ENCODE measurements around the gene LMF1. TPM values are rescaled to one million over a fixed set of nuclear protein-coding genes. Genes with fewer than 3 reads are reported as not detected.

Gene LMF1
- total and polyA plus RNA-seq, 2 of the 8 experiments (the other 6 are each of a cell fraction or from before 2014, with no cell fraction given): 3.5 to 9.1 TPM

- Histone ChIP-seq H4K91ac (replicated peaks; ENCODE audit: insufficient read length, low read length) (no peak overlapping the region), H3K4ac (replicated peaks; ENCODE audit: insufficient read length, low read depth, low read length) (no peak overlapping the region), H3K36me3 (ENCODE audit: control insufficient read depth in 2 of 4, insufficient read depth in 4 of 4, low read length in 3 of 4) (no peaks in the 10 kb centered on the region), H3K14ac (ENCODE audit: insufficient read length) (no peak overlapping the region), H3K56ac (replicated peaks; ENCODE audit: insufficient read length, low read depth, low read length) (no peak overlapping the region), H3K4me3 (ENCODE audit: extremely low read depth in 1 of 4, insufficient read depth in 2 of 4, low read depth in 3 of 4, low read length in 4 of 4) (no peak overlapping the region), H3K4me1 (replicated peaks in 1 of 4; ENCODE audit: control insufficient read depth in 3 of 4, insufficient read depth in 4 of 4, low read length in 3 of 4) (no peaks in the 10 kb centered on the region; a peak in 1 of 7 replicates), H2AFZ (ENCODE audit: low read length) (no peak overlapping the region), H3K79me1 (ENCODE audit: low read depth, low read length) (peaks cover 2% of the 10 kb centered on the region; the same call in 1 of the 2 replicates), H3K18ac (ENCODE audit: extremely low read depth, low read length) (no peak overlapping the region), H4K5ac (ENCODE audit: insufficient read length, low read depth, low read length) (no peak overlapping the region), H3K4me2 (ENCODE audit: insufficient read depth in 1 of 2, low read depth in 2 of 2, low read length in 2 of 2) (no peak overlapping the region), H3K23ac (ENCODE audit: insufficient read length) (no peak overlapping the region), H3K27ac (ENCODE audit: low read depth, low read length) (no peak overlapping the region), H2BK12ac (ENCODE audit: low read depth, low read length) (no peak overlapping the region), H3K9me3 (ENCODE audit: insufficient read depth in 2 of 2, low read depth in 1 of 2, low read length in 1 of 2) (peaks cover 24 to 74% of the 10 kb centered on the region in 2 experiments), H4K8ac (ENCODE audit: extremely low read depth, insufficient read depth, low read length) (no peak overlapping the region), H2BK20ac (ENCODE audit: low read length) (no peak overlapping the region), H2BK120ac (replicated peaks; ENCODE audit: low read depth, low read length) (no peak overlapping the region), H3K23me2 (ENCODE audit: low read depth, low read length) (no peaks in the 10 kb centered on the region), H2BK15ac (ENCODE audit: low read length) (no peak overlapping the region), H2BK5ac (ENCODE audit: low read depth, low read length) (no peak overlapping the region), H2AK5ac (ENCODE audit: low read depth, low read length) (no peak overlapping the region), H3K79me2 (ENCODE audit: control insufficient read depth in 1 of 2, insufficient read depth in 2 of 2, low read length in 2 of 2) (no peaks in the 10 kb centered on the region), H3K9ac (replicated peaks in 1 of 4; ENCODE audit: extremely low read depth in 1 of 4, low read depth in 3 of 4, low read length in 3 of 4) (no peak overlapping the region), H4K20me1 (replicated peaks in 1 of 2; ENCODE audit: control insufficient read depth in 1 of 2, insufficient read depth in 2 of 2, low read length in 2 of 2) (no peaks in the 10 kb centered on the region), H3K27me3 (replicated peaks in 1 of 4; ENCODE audit: control insufficient read depth in 3 of 4, extremely low read depth in 1 of 4, insufficient read depth in 3 of 4, low read length in 3 of 4) (no peaks in the 10 kb centered on the region)
- DNase-seq (ENCODE audit: low read depth in 1 of 2, low spot score in 2 of 2) (no peak), FAIRE-seq (no peak)
- 89% methylated on average over 23 of the region's 23 CpGs; no CpG with 5 or more reads in 1 of the 2 experiments for WGBS, 2 experiments (ENCODE audit: extremely low coverage in 1 of 2, insufficient coverage in 1 of 2, insufficient read length in 1 of 2, insufficient replicate concordance in 2 of 2, low coverage in 1 of 2, low lambda C conversion rate in 2 of 2, missing lambda C conversion rate in 1 of 2)
- TF ChIP-seq ZNF274 (IDR thresholded peaks at IDR 0.05; ENCODE audit: borderline replicate concordance, extremely low read depth, low read length): no peak
- no peak for TF ChIP-seq CEBPB (IDR thresholded peaks at IDR 0.05; ENCODE audit: low read depth, low read length)
- no peak for TF ChIP-seq POU5F1 (IDR thresholded peaks at IDR 0.05; ENCODE audit: low read depth, low read length)
- no peak for TF ChIP-seq RXRA (IDR thresholded peaks at IDR 0.05; ENCODE audit: insufficient read depth, low read depth, low read length)
- no peak for TF ChIP-seq USF2 (IDR thresholded peaks at IDR 0.05; ENCODE audit: low read length)
- POLR2A ChIA-PET (ENCODE audit: partially characterized antibody): no interaction called here
- CTCF ChIA-PET (ENCODE audit: partially characterized antibody): no interaction called here
Observed at GRCh38 chr16:920051-920681, 50.6 kb downstream of the LMF1 start.

All from H1 (cell line).